Right lobe of liver (tissue), 4 donors: Measurements from ENCODE around the gene STPG4.

Source experiments
- POLR2A ChIP-seq: fragments of 450-650 bp; IDR thresholded peaks from one replicate; pipeline ENCODE4 v1.6.1; 2017; ENCODE audit warnings: antibody characterized with exemption, mild to moderate bottlenecking
- TF ChIP-seq, protein P1 (sequence below), 4 donors: fragments of 200-600 bp in 3 of 4; fragments of 450-650 bp in 1 of 4; IDR thresholded peaks; one replicate each; pipeline versions ENCODE4 v1.5.1 to v1.8.0; 2016 to 2022; ENCODE audit warnings: antibody characterized with exemption in 4 of 4, mild to moderate bottlenecking in 2 of 4
- donor health status: DM: no; HTN: no; CAD: no.
- donor health status: DM: no; HTN: no; CAD: no.
- donor health status: DM: no; HTN: yes; CAD: no.

DNA sequence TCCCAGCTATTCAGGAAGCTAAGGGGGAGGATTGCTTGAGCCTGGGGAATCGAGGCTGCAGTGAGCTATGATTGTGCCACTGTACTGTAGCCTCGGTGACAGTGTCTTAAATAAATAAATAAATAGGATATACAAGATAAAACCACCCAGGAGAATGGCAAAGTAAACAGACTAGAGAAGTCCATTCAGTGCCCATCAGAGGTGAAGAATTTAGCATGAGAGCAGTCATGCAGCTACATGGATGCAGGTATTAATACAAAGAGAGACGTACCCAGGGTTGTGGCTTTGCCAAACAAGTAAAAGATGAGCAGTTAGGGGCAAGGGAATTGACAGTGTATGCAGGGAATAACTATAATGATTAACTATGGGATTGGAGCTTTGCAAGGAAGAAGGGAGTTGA, 8.1 kb downstream of the STPG4 start:
- TF ChIP-seq, protein P1, sequence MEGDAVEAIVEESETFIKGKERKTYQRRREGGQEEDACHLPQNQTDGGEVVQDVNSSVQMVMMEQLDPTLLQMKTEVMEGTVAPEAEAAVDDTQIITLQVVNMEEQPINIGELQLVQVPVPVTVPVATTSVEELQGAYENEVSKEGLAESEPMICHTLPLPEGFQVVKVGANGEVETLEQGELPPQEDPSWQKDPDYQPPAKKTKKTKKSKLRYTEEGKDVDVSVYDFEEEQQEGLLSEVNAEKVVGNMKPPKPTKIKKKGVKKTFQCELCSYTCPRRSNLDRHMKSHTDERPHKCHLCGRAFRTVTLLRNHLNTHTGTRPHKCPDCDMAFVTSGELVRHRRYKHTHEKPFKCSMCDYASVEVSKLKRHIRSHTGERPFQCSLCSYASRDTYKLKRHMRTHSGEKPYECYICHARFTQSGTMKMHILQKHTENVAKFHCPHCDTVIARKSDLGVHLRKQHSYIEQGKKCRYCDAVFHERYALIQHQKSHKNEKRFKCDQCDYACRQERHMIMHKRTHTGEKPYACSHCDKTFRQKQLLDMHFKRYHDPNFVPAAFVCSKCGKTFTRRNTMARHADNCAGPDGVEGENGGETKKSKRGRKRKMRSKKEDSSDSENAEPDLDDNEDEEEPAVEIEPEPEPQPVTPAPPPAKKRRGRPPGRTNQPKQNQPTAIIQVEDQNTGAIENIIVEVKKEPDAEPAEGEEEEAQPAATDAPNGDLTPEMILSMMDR (IDR thresholded peaks at IDR 0.05): no peak
- no peak for TF ChIP-seq POLR2A
